Nephron (organoid): ENCODE measurements around the gene KIF23.

ENCODE experiments used
- H3K27ac Mint-ChIP-seq, 3 experiments: 2 replicates each; pipeline ENCODE4 v1.8.0; 2020; ENCODE audit warnings: mixed read lengths in 3 of 3, mild to moderate bottlenecking in 2 of 3, moderate library complexity in 1 of 3
- H3K27me3 Mint-ChIP-seq: 2 replicates; pipeline ENCODE4 v1.8.0; 2021; ENCODE audit warnings: low read depth, mild to moderate bottlenecking, moderate library complexity, mixed read lengths
- H3K36me3 Mint-ChIP-seq: 2 replicates; pipeline ENCODE4 v1.8.0; 2020; ENCODE audit warnings: low read depth, mixed read lengths
- H3K4me1 Mint-ChIP-seq: 2 replicates; pipeline ENCODE4 v1.8.0; 2020; ENCODE audit warnings: mixed read lengths
- H3K4me3 Mint-ChIP-seq, 3 experiments: 2 replicates each; pipeline ENCODE4 v1.8.0; 2020; ENCODE audit warnings: mild to moderate bottlenecking in 3 of 3, mixed read lengths in 3 of 3, moderate library complexity in 2 of 3
- H3K9me3 Mint-ChIP-seq: 2 replicates; pipeline ENCODE4 v1.8.0; 2020; ENCODE audit warnings: mixed read lengths
- TF ChIP-seq, protein P1 (sequence below), 3 experiments: fragments of 200-600 bp; sonication (generic); IDR thresholded peaks; one replicate each; pipeline ENCODE4 v1.5.0; 2021; ENCODE audit warnings: antibody characterized with exemption in 3 of 3; ENCODE audit not compliant: unreplicated experiment in 3 of 3

The KIF23 gene

DNA sequence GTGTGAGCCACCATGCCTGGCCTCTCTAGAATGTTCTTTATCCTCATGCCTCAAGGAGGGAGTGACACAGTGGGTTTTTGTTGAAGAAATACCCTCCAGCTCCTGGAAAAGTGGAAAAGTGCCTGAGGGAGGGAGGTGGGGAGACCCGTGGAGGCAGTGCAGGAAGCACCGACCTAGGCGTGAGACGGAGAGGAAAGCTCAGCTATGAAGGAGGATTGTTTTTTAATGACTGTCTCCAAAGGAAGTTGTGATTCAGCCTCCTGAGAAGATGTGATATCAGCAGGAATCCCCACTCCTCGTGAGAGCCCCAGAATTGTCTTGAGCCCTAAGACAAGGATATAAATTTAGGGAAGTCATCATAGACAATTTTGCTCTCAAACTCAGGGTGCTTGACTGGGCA is 60.1 kb downstream of the KIF23 start:
- Mint-ChIP-seq H3K4me1 (peaks cover 5% of the 10 kb centered on the region), H3K9me3 (peaks cover under 1% of the 10 kb centered on the region), H3K27me3 (peaks cover 23% of the 10 kb centered on the region), H3K4me3 (no peak overlapping the region), H3K27ac (no peak overlapping the region), H3K36me3 (no peaks in the 10 kb centered on the region)
- TF ChIP-seq, protein P1, sequence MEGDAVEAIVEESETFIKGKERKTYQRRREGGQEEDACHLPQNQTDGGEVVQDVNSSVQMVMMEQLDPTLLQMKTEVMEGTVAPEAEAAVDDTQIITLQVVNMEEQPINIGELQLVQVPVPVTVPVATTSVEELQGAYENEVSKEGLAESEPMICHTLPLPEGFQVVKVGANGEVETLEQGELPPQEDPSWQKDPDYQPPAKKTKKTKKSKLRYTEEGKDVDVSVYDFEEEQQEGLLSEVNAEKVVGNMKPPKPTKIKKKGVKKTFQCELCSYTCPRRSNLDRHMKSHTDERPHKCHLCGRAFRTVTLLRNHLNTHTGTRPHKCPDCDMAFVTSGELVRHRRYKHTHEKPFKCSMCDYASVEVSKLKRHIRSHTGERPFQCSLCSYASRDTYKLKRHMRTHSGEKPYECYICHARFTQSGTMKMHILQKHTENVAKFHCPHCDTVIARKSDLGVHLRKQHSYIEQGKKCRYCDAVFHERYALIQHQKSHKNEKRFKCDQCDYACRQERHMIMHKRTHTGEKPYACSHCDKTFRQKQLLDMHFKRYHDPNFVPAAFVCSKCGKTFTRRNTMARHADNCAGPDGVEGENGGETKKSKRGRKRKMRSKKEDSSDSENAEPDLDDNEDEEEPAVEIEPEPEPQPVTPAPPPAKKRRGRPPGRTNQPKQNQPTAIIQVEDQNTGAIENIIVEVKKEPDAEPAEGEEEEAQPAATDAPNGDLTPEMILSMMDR (IDR thresholded peaks at IDR 0.05; ENCODE audit: unreplicated experiment in 3 of 3), result no peak

DNA sequence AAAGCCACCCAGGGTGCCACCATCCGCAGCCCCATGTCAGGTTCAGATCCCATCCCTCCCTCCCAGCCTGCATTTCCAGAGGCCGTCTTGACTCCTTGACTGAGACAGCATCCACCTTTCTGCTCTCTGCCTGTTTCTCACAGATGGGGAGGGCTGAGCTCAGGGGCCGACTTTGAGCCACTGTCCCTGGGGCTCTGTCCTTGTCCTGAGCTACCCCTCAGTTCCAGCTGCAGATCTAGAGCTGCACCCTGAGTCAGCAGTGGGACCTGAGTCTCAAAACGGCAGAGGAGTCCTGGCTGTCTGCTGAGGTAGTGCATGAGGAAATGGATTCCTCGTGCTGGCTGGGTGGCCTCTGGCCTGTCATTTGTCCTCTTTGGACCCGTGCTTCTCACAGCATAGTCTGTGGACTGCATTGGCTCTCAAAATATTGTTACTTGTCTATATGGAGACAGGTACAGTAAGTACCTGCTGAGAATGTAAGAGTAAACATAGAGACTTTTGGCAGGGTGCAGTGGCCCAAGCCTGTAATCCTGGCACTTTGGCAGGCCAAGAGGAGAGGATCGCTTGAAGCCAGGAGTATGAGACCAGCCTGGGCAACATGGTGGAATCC is 60.8 kb downstream of the KIF23 start:
- Mint-ChIP-seq H3K4me1 (peaks cover 5% of the 10 kb centered on the region), H3K9me3 (peaks cover 4% of the 10 kb centered on the region), H3K36me3 (peaks cover 5% of the 10 kb centered on the region), H3K27ac (no peak overlapping the region), H3K27me3 (peaks cover 24% of the 10 kb centered on the region), H3K4me3 (no peak overlapping the region)
- TF ChIP-seq, protein P1 (IDR thresholded peaks at IDR 0.05; ENCODE audit: unreplicated experiment in 3 of 3), result peak in 1 of 3 experiments; percentile 7

DNA sequence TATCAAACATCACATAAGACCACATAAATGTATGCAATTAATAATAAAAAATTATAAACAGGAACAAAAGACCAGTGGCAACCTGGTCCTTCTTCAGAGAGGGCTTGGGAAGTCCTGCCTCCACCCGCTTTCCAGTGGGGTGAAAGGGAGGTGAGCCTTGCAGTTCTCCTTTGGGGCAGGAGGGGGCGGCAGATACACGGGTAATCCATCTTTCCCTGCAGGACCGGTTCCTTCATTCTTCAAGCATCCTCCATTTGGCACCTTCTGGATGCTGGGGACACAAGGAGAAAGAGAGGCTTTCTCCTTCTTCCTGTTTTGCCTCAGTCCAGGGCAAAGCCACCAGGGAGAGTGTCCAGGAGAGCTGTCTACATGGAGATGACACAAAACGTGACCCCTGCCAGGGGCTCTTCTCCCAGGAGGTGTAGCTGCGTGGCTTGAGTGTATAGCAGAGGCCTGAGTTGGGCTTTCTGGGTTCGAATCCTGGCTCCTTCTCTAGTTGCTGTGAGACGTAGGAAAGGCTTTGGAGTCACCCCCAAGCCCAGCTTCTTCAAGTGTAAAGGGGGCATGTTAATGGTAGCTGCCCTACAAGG is 61.7 kb downstream of the KIF23 start:
- Mint-ChIP-seq H3K4me3 (no peak overlapping the region), H3K36me3 (peaks cover 5% of the 10 kb centered on the region), H3K27ac (no peak overlapping the region), H3K27me3 (peaks cover 29% of the 10 kb centered on the region), H3K9me3 (peaks cover 7% of the 10 kb centered on the region), H3K4me1 (peaks cover 5% of the 10 kb centered on the region)
- TF ChIP-seq, protein P1 (IDR thresholded peaks at IDR 0.05; ENCODE audit: unreplicated experiment in 3 of 3), result peak; percentile 97 to 98 (median 97)

DNA sequence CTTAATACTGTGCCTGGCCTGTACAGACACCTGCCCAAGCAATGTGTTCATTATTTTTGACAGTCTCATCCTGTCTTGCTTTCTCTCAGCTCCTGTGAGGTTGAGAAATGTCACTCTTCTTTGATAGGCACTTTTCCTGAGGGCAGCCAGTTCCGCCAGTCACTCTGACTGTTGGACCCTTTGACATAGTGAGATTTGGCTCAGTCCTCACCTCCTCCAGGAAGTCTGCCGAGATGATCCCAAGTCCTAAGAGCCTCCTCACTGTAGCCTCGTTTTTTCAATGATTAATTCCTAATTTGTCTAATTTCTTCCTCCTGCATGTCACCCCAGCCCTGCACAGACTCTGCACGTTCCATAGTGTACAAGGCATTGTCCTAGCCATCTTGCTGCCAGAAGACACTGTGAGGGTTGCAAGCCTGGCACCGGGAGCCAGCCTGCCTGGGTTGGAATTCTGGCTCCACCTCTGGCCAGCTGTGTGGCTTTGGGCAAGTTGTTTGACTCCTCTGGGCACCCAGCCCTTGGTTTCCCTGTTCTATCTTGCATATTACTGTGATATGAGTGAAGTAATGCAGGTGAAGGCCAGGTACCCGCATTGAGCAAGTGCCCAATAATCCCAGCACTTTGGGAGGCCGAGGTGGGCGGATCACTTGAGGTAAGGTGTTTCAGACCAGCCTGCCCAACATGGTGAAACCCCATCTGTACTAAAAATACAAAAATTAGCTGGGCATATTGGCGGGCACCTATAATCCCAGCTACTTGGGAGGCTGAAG is 62.7 kb downstream of the KIF23 start:
- Mint-ChIP-seq H3K4me1 (peaks cover 5% of the 10 kb centered on the region), H3K36me3 (peaks cover 5% of the 10 kb centered on the region), H3K27ac (no peak overlapping the region), H3K9me3 (peaks cover 7% of the 10 kb centered on the region), H3K4me3 (no peak overlapping the region), H3K27me3 (peaks cover 34% of the 10 kb centered on the region)
- TF ChIP-seq, protein P1 (IDR thresholded peaks at IDR 0.05; ENCODE audit: unreplicated experiment in 3 of 3), result no peak

DNA sequence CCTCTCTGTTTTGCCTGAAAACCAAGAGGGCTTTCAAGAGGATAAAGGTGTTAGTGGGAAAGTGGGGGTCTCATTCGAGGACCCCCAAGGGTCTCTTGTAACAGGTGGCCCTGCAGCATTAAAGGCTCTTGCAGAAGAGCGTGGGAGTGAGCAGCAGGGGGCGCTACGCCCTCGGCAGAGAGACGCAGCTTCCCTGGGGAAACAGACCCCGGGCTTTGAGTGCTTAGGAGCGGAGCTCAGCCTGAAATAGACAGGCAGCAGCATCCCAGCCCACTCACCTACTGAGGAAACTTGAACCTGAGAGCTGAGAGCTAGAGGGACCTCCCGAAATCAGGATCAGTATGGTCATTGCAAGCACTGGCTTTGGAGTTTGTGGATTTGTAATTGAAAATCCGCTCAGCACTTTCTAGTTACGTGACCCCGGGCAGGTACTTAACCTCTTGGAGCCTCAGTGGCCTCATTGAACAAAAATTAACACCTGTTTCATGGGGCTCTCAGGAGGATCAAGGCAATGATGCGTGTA is 64.2 kb downstream of the KIF23 start:
- Mint-ChIP-seq H3K4me3 (no peak overlapping the region), H3K9me3 (peaks cover 7% of the 10 kb centered on the region), H3K36me3 (peaks cover 5% of the 10 kb centered on the region), H3K27me3 (peaks cover 35% of the 10 kb centered on the region), H3K4me1 (peaks cover 5% of the 10 kb centered on the region), H3K27ac (no peak overlapping the region)
- TF ChIP-seq, protein P1 (IDR thresholded peaks at IDR 0.05; ENCODE audit: unreplicated experiment in 3 of 3), result peak; percentile 91 to 95 (median 92)
